HepG2 (cell line): ENCODE results near the gene TRIAP1. TPM values are rescaled to one million over a fixed set of nuclear protein-coding genes. Genes with fewer than 3 reads are reported as not detected.
A peak's percentile ranks its signal among the peaks of the same experiment; 100 is the strongest.

Experiments used
- BRCA1 ChIP-seq: sonication (generic); formaldehyde crosslinking; IDR thresholded peaks from 2 replicates; pipeline ENCODE4 v1.4.0; 2020; ENCODE audit warnings: missing genetic modification reagents
- FOXC1 ChIP-seq: sonication (generic); formaldehyde crosslinking; IDR thresholded peaks from 2 replicates; pipeline ENCODE4 v1.8.0; 2022; ENCODE audit warnings: mild to moderate bottlenecking, missing genetic modification reagents, borderline replicate concordance
- GATA4 ChIP-seq: sonication (generic); IDR thresholded peaks from 2 replicates; pipeline ENCODE4 v1.6.1; 2016; ENCODE audit warnings: antibody characterized with exemption, low read depth, borderline replicate concordance
- MYC ChIP-seq: sonication (generic); formaldehyde crosslinking; IDR thresholded peaks from 2 replicates; pipeline ENCODE4 v1.9.0; 2021; ENCODE audit warnings: missing genetic modification reagents, borderline replicate concordance
- POLR2AphosphoS5 ChIP-seq: IDR thresholded peaks from 2 replicates; pipeline ENCODE4 v1.6.1; 2012; ENCODE audit warnings: low read depth, low read length
- SIX1 ChIP-seq: sonication (generic); formaldehyde crosslinking; IDR thresholded peaks from 2 replicates; pipeline ENCODE4 v1.4.0; 2020; ENCODE audit warnings: missing genetic modification reagents, borderline replicate concordance
- SRSF1 ChIP-seq: fragments of 200-400 bp; formaldehyde crosslinking; optimal IDR thresholded peaks from 2 replicates; pipeline ENCODE3; 2017; ENCODE audit warnings: mild to moderate bottlenecking, low read depth, low read length, moderate library complexity
- TOE1 ChIP-seq: sonication (generic); formaldehyde crosslinking; IDR thresholded peaks from 2 replicates; pipeline ENCODE4 v1.4.0; 2020; ENCODE audit warnings: mild to moderate bottlenecking, missing genetic modification reagents
- TOPORS ChIP-seq: sonication (generic); formaldehyde crosslinking; IDR thresholded peaks from 2 replicates; pipeline ENCODE4 v1.8.0; 2023; ENCODE audit warnings: mild to moderate bottlenecking, missing genetic modification reagents
- YEATS4 ChIP-seq: sonication (generic); formaldehyde crosslinking; IDR thresholded peaks from 2 replicates; pipeline ENCODE4 v1.4.0; 2020; ENCODE audit warnings: missing genetic modification reagents, borderline replicate concordance
- ZFP1 ChIP-seq: IDR thresholded peaks from 2 replicates; pipeline ENCODE4 v1.6.1; 2016
- ZIK1 ChIP-seq: sonication (generic); formaldehyde crosslinking; IDR thresholded peaks from 2 replicates; pipeline ENCODE4 v1.5.0; 2020; ENCODE audit warnings: mild to moderate bottlenecking, low read depth, missing genetic modification reagents, borderline replicate concordance
- ZNF235 ChIP-seq: sonication (generic); formaldehyde crosslinking; IDR thresholded peaks from 2 replicates; pipeline ENCODE4 v1.8.1; 2023; ENCODE audit warnings: mild to moderate bottlenecking, missing genetic modification reagents, borderline replicate concordance
- ZNF274 ChIP-seq: sonication (generic); formaldehyde crosslinking; IDR thresholded peaks from 2 replicates; pipeline ENCODE4 v1.5.1; 2020; ENCODE audit warnings: mild to moderate bottlenecking, missing genetic modification reagents
- ZNF768 ChIP-seq: sonication (generic); formaldehyde crosslinking; IDR thresholded peaks from 2 replicates; pipeline ENCODE4 v1.4.0; 2020; ENCODE audit warnings: missing genetic modification reagents
- polyA plus RNA-seq, 8 experiments: library from polyadenylated mRNA; depleted of rRNA in 3 of 8; stranded (reverse) in 7 of 8; unstranded in 1 of 8; fragments of >200 nt; fragmentation: Illumina TruSeq in 4 of 8; extraction: Trizol in 4 of 8; gene quantifications; 2 replicates each; pipeline versions ENCODE4 v1.2.1 to v1.2.3, GENCODE V29; 2011 to 2016; ENCODE audit warnings: low read depth in 4 of 8, missing spikeins in 1 of 8, mixed read lengths in 1 of 8; ENCODE audit not compliant: insufficient read depth in 1 of 8
- total RNA-seq, 5 experiments: library from RNA; depleted of rRNA; stranded (reverse); fragments of >200 nt; fragmentation: Illumina TruSeq; extraction: Trizol; gene quantifications; 2 replicates each; pipeline ENCODE4 v1.2.3, GENCODE V29; 2016; ENCODE audit warnings: low read depth in 1 of 5

The TRIAP1 gene
- total and polyA plus RNA-seq, 2 of the 13 experiments (the other 11 are each of a cell fraction or from before 2014, with no cell fraction given), result 55.0 to 117 TPM

DNA sequence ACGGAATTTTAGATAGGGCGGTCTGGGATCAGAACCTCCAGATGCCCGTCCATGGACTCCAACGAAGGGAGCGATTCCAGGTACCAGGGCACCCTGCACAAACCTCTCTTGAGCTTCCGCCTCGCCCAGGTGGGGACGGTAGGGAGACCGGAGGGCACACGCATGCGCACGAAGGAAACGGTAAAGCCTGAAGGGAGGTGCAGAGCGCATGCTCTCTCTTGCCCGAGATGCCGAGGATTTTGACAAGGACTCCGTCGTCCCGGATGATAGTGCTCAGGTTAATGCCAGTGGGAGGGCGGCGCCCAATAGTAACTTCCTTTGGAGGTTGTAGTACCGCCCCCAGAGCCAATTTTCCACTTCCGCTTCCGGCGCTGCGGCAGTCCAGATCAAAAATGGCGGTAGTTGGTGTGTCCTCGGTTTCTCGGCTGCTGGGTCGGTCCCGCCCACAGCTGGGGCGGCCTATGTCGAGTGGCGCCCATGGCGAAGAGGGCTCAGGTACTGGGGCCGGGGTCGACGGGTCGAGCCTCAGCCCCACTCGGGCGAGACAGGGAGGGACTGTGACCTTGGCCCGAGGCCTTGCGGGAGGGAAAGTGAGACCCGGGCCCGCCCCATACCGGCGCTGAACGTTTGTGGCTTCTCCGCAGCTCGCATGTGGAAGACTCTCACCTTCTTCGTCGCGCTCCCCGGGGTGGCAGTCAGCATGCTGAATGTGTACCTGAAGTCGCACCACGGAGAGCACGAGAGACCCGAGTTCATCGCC lies 8.3 kb downstream of the TRIAP1 start, which contains the start of gene COX6A1 (continued):
- TF ChIP-seq ZIK1 (CRISPR knock-in tag), result no peak
- peak; percentile 70; the same call in 1 of the 2 replicates for TF ChIP-seq ZFP1 (CRISPR knock-in tag)
- no peak for TF ChIP-seq BRCA1 (CRISPR knock-in tag)
- peak; percentile 83 for TF ChIP-seq POLR2AphosphoS5
- TF ChIP-seq ZNF768 (CRISPR knock-in tag), result peak; percentile 74
- TF ChIP-seq ZNF235 (CRISPR knock-in tag), result no peak
- 0 out of 2 replicates have a peak, but pooled peaks have one; percentile 51 for TF ChIP-seq TOE1 (CRISPR knock-in tag)
- peak; percentile 22; the same call in 1 of the 2 replicates for TF ChIP-seq TOPORS (CRISPR knock-in tag)
- 0 out of 2 replicates have a peak, but pooled peaks have one; percentile 37 for TF ChIP-seq GATA4
- peak; percentile 60; the same call in 1 of the 2 replicates for TF ChIP-seq MYC (CRISPR knock-in tag)
- TF ChIP-seq SRSF1, result peak; percentile 72
- peak; percentile 55; the same call in 1 of the 2 replicates for TF ChIP-seq FOXC1 (CRISPR knock-in tag)
- 0 out of 2 replicates have a peak, but pooled peaks have one; percentile 20 for TF ChIP-seq ZNF274 (CRISPR knock-in tag)
- TF ChIP-seq SIX1 (CRISPR knock-in tag), result peak; percentile 17; the same call in 1 of the 2 replicates
- peak; percentile 83; the same call in 1 of the 2 replicates for TF ChIP-seq YEATS4 (CRISPR knock-in tag)
